ENCODE data around the gene OBP2A.

Gene OBP2A

DNA sequence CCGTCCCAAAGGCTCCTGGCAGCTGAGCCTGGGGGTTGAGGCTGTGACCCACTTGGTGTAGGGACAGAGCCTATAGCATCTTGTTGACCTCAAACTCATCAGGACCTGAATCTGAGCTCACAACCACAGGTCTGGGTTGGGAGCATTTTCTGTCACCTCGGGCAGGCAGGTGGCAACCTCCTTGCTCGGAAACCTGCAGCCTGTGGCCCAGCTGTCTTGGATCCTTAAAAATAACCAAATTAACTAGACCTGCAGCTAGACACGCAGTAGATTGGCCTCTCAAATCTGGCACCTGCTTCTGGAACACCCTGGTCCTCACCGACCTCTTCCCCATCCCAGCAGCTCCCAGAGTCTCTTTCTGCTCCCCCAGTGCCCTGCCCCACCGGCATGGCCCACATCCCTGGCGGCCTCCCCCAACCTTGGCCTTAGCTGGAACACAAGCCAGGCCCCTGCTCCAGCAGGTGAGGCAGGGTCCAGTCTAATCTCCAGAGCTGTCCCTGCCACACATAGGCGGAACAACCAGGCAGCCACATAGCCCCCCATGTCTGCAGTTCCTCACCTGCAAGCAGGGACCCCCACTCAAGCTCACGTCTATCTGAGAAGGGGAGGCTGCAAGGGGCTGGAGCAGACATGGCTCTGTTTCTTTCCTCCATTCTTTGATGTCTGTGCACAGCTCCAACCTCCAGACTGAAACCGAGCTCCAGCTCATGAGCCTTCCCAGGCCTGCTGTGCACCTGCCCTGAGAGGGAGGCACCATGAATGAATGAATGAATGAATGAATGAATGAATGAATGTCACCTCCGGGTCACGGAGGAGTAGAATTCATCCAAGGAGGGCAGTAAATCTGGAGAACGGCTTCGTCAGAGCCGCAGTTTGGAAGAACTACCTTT, 43.9 kb downstream of the OBP2A start:
- no peak for DNase-seq (ENCODE audit: extremely low spot score, insufficient read length, low read depth)
- FAIRE-seq: no peak

DNA sequence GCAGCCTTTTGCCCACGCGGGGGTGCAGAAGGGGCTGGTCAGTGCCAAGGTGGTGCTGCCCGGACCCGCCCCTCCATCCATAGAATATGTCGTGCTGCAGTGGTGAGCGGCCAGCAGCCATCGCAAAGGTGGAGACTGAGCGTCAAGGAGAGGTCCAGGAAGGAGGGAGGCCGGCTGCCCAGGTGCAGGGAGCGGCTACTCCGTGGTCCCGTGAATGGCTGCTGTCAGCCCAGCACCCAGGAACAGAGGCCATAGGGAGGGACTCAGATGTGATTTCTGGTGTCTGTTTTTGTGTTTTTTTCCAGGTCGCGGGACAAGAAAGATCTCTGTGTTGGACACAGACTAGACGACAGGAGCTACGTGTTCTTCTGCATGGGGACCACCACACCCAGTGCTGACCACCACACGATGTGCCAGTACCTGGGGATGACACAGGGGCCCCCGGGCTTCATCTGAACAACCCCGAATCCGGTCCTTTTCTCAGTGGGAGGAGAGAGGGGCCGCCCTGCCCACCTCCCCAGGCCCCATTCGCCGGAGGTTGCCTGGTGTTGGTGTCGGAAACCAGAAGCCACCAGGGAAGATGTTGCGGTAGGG, 44.7 kb downstream of the OBP2A start:
- no peak for FAIRE-seq
- no peak for DNase-seq (ENCODE audit: extremely low spot score, insufficient read length, low read depth)

DNA sequence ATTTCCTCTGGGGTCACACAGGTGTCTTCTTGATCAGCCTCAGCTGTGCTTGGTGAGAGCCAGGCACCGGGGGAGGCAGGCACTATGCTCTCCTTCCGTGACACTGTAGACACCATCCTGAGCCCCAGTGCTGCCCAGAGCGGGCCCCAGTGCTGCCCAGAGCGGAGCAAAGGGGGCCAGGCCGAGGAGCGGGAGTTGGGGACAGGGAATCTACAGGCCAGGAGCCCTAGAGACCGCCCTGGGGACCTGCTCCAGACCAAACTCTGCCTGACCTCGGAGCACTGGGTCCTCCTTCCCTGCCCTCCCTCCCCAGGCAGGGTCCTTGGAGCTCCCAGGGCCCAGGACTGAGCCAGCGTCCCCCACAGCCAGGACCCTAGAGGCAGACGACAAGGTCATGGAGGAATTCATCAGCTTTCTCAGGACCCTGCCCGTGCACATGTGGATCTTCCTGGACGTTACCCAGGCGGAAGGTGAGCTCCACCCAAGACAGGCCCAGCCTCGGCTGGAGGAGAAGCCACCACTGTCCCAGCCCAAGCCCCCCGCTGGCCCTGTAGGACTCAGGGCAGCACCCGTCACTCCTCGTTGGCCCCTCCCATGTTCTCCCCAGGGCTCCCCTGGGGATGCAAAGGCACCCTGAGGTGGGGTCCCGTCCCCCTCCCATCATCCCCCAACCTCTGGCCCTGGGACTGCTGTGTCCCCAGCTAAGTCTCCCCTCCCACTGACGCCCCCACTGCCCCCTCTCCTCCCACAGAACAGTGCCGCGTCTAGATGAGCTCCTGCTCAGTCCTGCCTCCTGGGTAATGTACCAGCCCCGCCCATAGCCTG, 45.8 kb downstream of the OBP2A start:
- DNase-seq (ENCODE audit: extremely low spot score, insufficient read length, low read depth) (no peak), FAIRE-seq (no peak)

DNA sequence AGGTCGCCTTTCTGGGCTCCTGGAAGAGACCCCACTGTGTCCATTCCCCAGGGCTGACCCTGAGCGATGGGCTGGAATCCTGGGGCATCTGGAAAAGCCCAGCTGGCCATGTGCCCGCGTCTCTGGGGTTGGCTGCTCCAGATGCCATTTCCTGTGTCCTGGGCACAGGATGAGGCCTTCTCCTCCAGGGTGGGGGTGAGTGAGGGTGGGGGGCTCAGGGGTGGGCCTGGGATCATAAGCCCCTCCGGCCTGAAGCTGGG, 46.3 kb downstream of the OBP2A start:
- DNase-seq (ENCODE audit: extremely low spot score, insufficient read length, low read depth): no peak
- FAIRE-seq: no peak

DNA sequence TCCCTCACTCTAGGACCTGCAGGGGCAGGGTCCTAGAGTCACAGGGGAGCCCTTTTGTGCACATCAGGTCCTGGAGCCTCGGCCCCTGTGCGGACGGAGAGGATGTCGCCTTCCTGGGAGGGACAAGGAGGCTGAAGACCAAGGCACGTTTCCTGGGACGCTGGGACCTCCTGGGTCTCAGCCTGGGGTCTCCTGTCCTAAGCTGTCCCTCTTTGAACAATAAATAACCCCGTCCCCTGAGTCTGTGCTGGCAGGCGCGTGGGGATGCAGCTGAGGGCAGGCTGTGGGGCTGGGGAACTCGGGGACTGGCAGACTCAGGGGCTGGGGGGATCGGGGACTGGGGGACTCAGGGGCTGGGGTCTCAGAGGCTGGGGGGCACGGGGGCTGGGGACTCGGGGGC, 46.7 kb downstream of the OBP2A start:
- DNase-seq (ENCODE audit: extremely low spot score, insufficient read length, low read depth) (no peak), FAIRE-seq (no peak)

DNA sequence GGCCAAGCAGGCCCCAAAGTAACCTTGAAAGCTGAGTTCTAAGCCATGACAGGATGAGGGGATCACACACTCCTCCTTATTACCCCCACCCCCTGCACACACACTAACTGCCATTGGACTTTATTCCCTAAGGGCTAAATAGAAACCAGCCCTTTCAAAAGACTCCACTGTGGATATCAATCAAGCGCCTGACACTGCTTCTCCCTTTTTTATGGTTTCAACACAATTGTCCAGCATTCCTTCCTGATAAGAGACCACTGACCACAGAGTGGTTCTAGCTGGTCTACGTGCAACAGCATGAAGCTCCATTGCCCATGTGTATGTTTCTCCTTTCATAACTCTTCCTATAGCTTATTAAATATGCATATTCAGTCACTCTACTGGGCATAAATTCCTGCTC, 50.3 kb downstream of the OBP2A start:
- FAIRE-seq: no peak
- DNase-seq (ENCODE audit: extremely low spot score, insufficient read length, low read depth): no peak
